Caco-2 (cell line): ENCODE measurements around the gene ETV2. TPM values are rescaled to one million over a fixed set of nuclear protein-coding genes. Genes with fewer than 3 reads are reported as not detected.
"Not testable (repeated sequence)": the region's sequence is repeated elsewhere in the genome, so short reads cannot be mapped to it uniquely, and the experiment has no call there.

Experiments
- Bru-seq: library from RNA; stranded (reverse); fragments of 400-500 nt; gene quantifications from one replicate; lab custom pipeline; 2021; lab: Mats Ljungman, UMichigan
- BruChase-seq, 2 experiments: library from RNA; stranded (reverse); fragments of 400-500 nt; gene quantifications; one replicate each; lab custom pipeline; 2021; lab: Mats Ljungman, UMichigan
- BruUV-seq: library from RNA; stranded (reverse); fragments of 400-500 nt; replicated peaks from 2 replicates; lab custom pipeline; 2021; lab: Mats Ljungman, UMichigan
- CTCF ChIA-PET: fragments of 300-600 bp; sonication (Branson Sonifier 250); formaldehyde crosslinking; loops from one replicate; lab custom pipeline; 2022; ENCODE audit warnings: antibody characterized with exemption; lab: Charles Lee
- POLR2A ChIA-PET: fragments of 300-600 bp; sonication (Branson Sonifier 250); formaldehyde crosslinking; loops from one replicate; lab custom pipeline; 2022; ENCODE audit warnings: antibody characterized with exemption; lab: Charles Lee
- DNase-seq, 2 experiments: peaks; one replicate each; pipeline versions ENCODE4 v3.0.0 to v3.0.0-alpha.2; 2020 to 2022
- H3K27me3 ChIP-seq: replicated peaks from 2 replicates; pipeline ENCODE4 v1.6.0; 2011; ENCODE audit warnings: low read length; ENCODE audit not compliant: control insufficient read depth, insufficient read depth
- H3K36me3 ChIP-seq: 2 replicates; pipeline ENCODE4 v1.5.1; 2011; ENCODE audit warnings: low read length; ENCODE audit not compliant: control insufficient read depth, insufficient read depth
- H3K4me1 ChIP-seq: fragments of 250-450 bp; sonication (Bioruptor Pico); 2 replicates; pipeline ENCODE4 v1.5.1; 2020; ENCODE audit warnings: mild to moderate bottlenecking
- H3K4me3 ChIP-seq: 2 replicates; pipeline ENCODE4 v1.5.1; 2011; ENCODE audit warnings: low read depth, mild to moderate bottlenecking, control low read depth, low read length
- H3K9me3 ChIP-seq: fragments of 250-450 bp; sonication (Bioruptor Pico); 2 replicates; pipeline ENCODE4 v1.5.1; 2020; ENCODE audit warnings: mild to moderate bottlenecking, moderate library complexity
- H3K27ac Mint-ChIP-seq: one replicate; pipeline ENCODE4 v1.8.0; 2022; ENCODE audit warnings: mixed read lengths; ENCODE audit not compliant: unreplicated experiment
- H3K27me3 Mint-ChIP-seq: one replicate; pipeline ENCODE4 v1.8.0; 2022; ENCODE audit warnings: mixed read lengths; ENCODE audit not compliant: insufficient read depth, unreplicated experiment
- H3K36me3 Mint-ChIP-seq: one replicate; pipeline ENCODE4 v1.8.0; 2022; ENCODE audit warnings: mild to moderate bottlenecking, mixed read lengths; ENCODE audit not compliant: insufficient read depth, unreplicated experiment
- H3K4me1 Mint-ChIP-seq: one replicate; pipeline ENCODE4 v1.8.0; 2022; ENCODE audit warnings: low read depth, mixed read lengths; ENCODE audit not compliant: unreplicated experiment
- H3K4me3 Mint-ChIP-seq: one replicate; pipeline ENCODE4 v1.8.0; 2022; ENCODE audit warnings: mild to moderate bottlenecking, moderate library complexity, mixed read lengths; ENCODE audit not compliant: unreplicated experiment
- H3K9me3 Mint-ChIP-seq: one replicate; pipeline ENCODE4 v1.8.0; 2022; ENCODE audit warnings: mixed read lengths; ENCODE audit not compliant: unreplicated experiment
- CTCF ChIP-seq, 2 experiments: fragments of 200-600 bp in 1 of 2; IDR thresholded peaks; 1 replicate in 1 of 2; 2 replicates in 1 of 2; pipeline versions ENCODE4 v1.5.1 to v1.8.0; 2011 to 2022; ENCODE audit warnings: antibody characterized with exemption in 1 of 2, control low read depth in 1 of 2, inconsistent platforms in 1 of 2, low read depth in 1 of 2, low read length in 1 of 2, mild to moderate bottlenecking in 1 of 2, moderate library complexity in 1 of 2; ENCODE audit not compliant: insufficient read depth in 1 of 2, severe bottlenecking in 1 of 2, unreplicated experiment in 1 of 2
- intact Hi-C: fragments of 100-400 bp; cut with micrococcal nuclease; formaldehyde crosslinking; loops from one replicate; pipeline ENCODE4 v1.10.0; 2022; ENCODE audit not compliant: unreplicated experiment
- long read RNA-seq: library from polyadenylated mRNA; stranded (forward); transcript quantifications from one replicate; pipeline ENCODE4 v2.0.0, GENCODE V29; 2022
- total RNA-seq: library from RNA; stranded (reverse); gene quantifications from 2 replicates; pipeline ENCODE4 v1.2.3, GENCODE V29; 2022

Gene ETV2
- 0.77 and 1.3 TPM in 2 replicates for total RNA-seq
- percentile 17 among the genes with signal in this experiment for Bru-seq, nascent RNA
- percentile 15 among the genes with signal in this experiment for BruChase-seq, experiment 1, labeled RNA remaining after a 2-hour chase
- percentile 31 among the genes with signal in this experiment for BruChase-seq, experiment 2, labeled RNA remaining after a 6-hour chase
- long read RNA-seq, partial matches to known transcripts = 0 of 1 reads
- long read RNA-seq, other reads (novel, unspliced or antisense) = 0 of 1 reads

- H3K27me3 ChIP-seq = no peaks in the 10 kb centered on the region
- peaks cover 26% of the 10 kb centered on the region for H3K4me1 ChIP-seq
- DNase-seq = no peak
- Mint-ChIP-seq H3K36me3 (peaks cover 32% of the 10 kb centered on the region), H3K27ac (peak within 1 kb of the TSS; percentile 36), H3K4me3 (peak within 1 kb of the TSS; percentile 74), H3K4me1 (peaks cover 12% of the 10 kb centered on the region), H3K9me3 (no peaks in the 10 kb centered on the region), H3K27me3 (no peaks in the 10 kb centered on the region)
- intact Hi-C loops = loop anchor here (5.0 kb wide), 1 partner anchor 94 kb away; the partner anchor contains the start of gene TMEM147
- peak within 1 kb of the TSS; percentile 80 for H3K4me3 ChIP-seq
- H3K36me3 ChIP-seq = no peaks in the 10 kb centered on the region
- no TSS peak for BruUV-seq
- no peak for TF ChIP-seq CTCF (IDR thresholded peaks at IDR 0.05; ENCODE audit: insufficient read depth in 1 of 2, low read depth in 1 of 2, low read length in 1 of 2, severe bottlenecking in 1 of 2, unreplicated experiment in 1 of 2)
- ChIA-PET POLR2A (no interaction called here), CTCF (no interaction called here)
- no peaks in the 10 kb centered on the region for H3K9me3 ChIP-seq
Observed at GRCh38 chr19:35641515-35642151, at the start of gene ETV2. ETV2 (plus strand) TSS chr19:35641745; CDS start chr19:35642461, 716 bp downstream.

GRCh38 chr19:35592226-35592625 lies 49.3 kb upstream of the ETV2 start:
- no peaks in the 10 kb centered on the region for H3K4me1 Mint-ChIP-seq
- no peak overlapping the region for H3K4me3 Mint-ChIP-seq
- Histone ChIP-seq H3K27me3 (no peaks in the 10 kb centered on the region), H3K36me3 (no peaks in the 10 kb centered on the region), H3K4me3 (no peak overlapping the region), H3K9me3 (no peaks in the 10 kb centered on the region), H3K4me1 (no peaks in the 10 kb centered on the region)
- CTCF ChIA-PET = interaction anchor here (0.6 to 0.8 kb wide), 2 partner anchors 29 to 82 kb away, joined by 5 to 11 read pairs; partner anchors contain the start of gene ATP4A
- intact Hi-C loops = no loop called here
- peak; percentile 32 to 43 for TF ChIP-seq CTCF (IDR thresholded peaks at IDR 0.05; ENCODE audit: insufficient read depth in 1 of 2, low read depth in 1 of 2, low read length in 1 of 2, severe bottlenecking in 1 of 2, unreplicated experiment in 1 of 2)
- H3K27me3 Mint-ChIP-seq = peaks cover 2% of the 10 kb centered on the region
- POLR2A ChIA-PET = no interaction called here
- peaks cover 11% of the 10 kb centered on the region for H3K9me3 Mint-ChIP-seq
- H3K36me3 Mint-ChIP-seq = no peaks in the 10 kb centered on the region
- no peak overlapping the region for H3K27ac Mint-ChIP-seq
- peak in 1 of 2 experiments; percentile 32 for DNase-seq
- no TSS peak for BruUV-seq

- H3K36me3 ChIP-seq, H3K4me1 Mint-ChIP-seq, H3K27me3 Mint-ChIP-seq, CTCF ChIA-PET, H3K4me3 Mint-ChIP-seq, H3K4me3 ChIP-seq, H3K36me3 Mint-ChIP-seq, BruUV-seq, H3K27ac Mint-ChIP-seq, DNase-seq, intact Hi-C loops, H3K27me3 ChIP-seq, H3K9me3 ChIP-seq: not testable (repeated sequence)
- POLR2A ChIA-PET = interaction anchor here (0.7 kb wide), 1 partner anchor 9 kb away, joined by 3 read pairs; no protein-coding TSS in a partner anchor
- peaks cover 13% of the 10 kb centered on the region for H3K9me3 Mint-ChIP-seq
- peaks cover 11% of the 10 kb centered on the region for H3K4me1 ChIP-seq
Observed at GRCh38 chr19:35595026-35595425, 46.5 kb upstream of the ETV2 start.
